GM19193 (cell line): ENCODE results near the gene SLC6A19.

Experiments
- POLR2A ChIP-seq: IDR thresholded peaks from 4 replicates; pipeline ENCODE4 v1.6.1; 2011; ENCODE audit not compliant: insufficient read depth, insufficient read length; ENCODE audit errors: extremely low read depth

SLC6A19 gene

DNA sequence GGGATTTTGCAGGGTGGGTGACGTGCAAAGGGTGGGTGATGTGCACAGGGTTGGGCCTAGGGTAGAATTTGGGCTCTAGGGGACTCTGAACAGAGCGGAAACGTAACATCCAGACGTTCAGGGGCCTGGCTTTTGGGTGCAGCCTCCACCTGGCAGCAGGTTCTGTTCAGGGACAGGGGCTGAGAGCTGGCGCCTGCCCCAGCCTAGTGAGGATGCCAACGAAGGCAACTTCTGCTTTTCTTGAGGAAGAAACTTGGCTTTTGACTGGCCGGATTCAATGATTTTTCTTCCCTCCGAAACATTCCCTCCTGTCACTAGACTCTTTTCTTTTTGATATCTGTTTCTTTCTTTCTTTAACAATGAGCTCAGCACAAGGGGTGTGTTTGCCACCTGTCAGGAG, 38.6 kb upstream of the SLC6A19 start:
- TF ChIP-seq POLR2A, result no peak

DNA sequence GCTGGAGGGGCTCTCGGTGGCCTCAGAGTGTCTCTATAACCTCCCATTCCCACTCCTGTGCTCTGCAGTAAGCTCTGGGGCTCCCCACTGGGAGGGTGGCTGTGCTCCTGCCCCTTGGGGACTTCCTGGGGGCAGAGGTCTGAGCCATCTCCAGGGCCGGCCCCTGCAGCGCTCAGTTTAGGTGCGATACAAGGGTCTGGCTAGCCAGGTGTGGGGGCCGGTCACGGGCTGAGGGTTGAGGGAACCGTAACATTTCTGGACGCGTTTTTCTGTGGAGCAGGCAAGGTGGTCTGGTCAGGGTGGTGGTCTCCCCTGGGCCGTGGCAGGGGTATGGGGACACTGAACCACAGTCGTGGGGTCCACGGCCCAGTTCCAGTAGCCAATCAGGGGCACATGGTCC, 38.0 kb upstream of the SLC6A19 start:
- TF ChIP-seq POLR2A, result no peak

DNA sequence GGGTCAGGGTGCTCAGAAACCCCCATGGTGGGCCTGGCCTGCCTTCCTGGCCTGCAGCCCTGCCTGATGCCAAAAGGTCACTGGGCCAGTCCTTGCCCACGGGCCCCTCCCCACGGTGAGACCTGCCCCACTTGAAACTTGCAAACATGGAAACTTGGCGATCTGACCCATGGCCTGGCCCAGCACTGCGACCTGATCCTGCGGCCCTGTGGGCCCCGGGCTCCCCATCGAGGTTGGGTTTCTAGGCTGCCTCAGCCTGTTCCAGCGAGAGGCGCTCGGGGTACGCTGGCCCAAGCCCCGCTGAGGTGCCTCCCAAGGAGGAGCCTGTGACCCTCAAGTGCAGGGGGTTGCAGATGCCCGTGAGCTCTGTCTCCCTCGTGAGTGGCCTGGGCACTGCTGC, 37.5 kb upstream of the SLC6A19 start:
- TF ChIP-seq POLR2A, result no peak

DNA sequence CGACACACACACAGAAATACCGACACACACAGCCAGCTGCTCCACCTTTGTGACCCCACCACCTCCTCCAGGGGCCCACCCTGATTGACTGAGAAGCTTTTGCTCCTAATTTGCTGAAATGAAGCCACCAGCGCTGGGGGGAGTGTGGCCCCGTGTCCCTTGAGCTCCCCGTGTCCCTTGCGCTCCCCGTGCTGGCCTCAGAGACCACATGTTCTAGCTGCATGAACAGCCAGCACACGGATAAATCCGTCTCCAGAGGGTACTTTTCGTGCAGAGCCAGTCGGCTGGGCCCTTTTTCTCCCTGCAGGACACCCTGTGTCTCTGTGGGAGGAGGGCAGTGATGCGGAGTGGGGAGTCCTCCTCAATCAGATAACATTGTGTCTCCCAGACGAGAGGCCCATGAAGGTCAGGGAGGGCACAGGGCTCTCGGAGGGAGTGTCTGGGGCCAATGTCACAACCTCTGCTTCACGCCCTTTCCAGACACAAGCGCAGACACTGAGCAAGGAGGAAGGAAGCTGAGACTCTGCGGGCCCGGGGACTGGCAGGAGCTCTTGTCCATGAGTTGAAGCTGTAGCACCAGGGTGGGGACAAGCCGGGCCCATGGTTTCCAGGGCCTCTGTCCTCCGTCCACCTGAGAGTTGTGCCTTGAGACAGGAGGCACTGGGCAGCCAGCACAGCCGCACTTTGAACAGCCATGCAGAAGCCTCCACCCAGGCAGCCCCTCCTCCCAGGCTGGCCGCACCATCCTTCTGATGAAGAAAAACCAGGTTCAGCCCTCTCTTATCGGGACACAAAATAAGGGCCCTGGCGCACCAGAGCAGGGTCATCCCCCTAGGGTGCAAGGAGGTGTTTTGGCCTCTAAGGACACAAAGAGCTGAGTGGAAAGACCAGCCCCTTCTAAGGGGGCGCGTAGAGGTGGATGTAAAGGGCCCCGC, 36.4 kb upstream of the SLC6A19 start:
- no peak for TF ChIP-seq POLR2A

DNA sequence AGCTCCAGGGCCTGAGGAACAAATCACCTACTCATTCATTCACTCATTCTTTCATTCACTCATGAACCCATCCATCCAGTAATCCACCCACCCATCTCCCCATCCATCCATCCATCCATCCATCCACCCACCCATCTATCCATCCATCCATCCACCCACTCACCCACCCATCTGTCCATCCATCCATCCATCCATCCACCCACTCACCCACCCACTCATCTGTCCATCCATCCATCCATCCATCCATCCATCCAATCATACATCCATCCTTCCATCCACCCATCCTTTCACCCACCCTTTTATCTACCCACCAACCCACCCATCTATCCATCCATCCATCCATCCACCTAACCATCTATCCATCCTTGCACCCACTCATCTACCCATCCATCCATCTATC, 35.5 kb upstream of the SLC6A19 start:
- no peak for TF ChIP-seq POLR2A

DNA sequence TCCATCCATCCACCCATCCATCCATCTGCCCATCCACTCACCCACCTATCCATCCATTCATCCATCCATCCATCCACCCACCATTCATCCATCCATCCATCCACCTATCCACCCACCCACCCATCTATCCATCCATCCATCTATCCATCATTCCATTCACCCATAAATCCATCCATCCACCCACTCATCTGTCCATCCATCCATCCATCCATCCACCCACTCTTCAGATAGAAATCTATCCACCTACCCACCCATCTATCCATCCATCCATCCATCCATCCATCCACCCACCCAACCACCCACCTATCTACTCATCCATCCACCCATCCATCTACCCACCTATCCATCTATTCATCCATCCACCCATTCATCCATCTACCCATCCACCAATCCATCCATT, 35.0 kb upstream of the SLC6A19 start:
- TF ChIP-seq POLR2A, result no peak

DNA sequence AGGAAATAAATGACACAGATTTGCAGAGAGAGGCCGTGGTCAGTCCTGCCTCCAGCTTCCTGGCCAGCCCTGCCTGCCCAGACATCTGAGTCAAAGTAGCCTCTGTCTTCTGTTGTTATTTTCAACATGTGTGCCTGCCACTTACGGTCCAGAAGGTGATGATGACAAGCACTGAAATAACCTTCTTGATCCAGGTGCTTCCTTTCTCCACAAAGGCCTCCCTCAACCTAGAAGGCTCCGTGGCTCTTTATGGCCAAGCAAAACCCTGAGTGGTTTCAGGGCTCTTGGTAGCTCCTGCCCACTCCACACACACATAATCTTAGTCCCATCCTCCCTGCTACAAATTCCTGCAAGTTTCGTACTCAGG, 34.1 kb upstream of the SLC6A19 start:
- TF ChIP-seq POLR2A, result no peak

DNA sequence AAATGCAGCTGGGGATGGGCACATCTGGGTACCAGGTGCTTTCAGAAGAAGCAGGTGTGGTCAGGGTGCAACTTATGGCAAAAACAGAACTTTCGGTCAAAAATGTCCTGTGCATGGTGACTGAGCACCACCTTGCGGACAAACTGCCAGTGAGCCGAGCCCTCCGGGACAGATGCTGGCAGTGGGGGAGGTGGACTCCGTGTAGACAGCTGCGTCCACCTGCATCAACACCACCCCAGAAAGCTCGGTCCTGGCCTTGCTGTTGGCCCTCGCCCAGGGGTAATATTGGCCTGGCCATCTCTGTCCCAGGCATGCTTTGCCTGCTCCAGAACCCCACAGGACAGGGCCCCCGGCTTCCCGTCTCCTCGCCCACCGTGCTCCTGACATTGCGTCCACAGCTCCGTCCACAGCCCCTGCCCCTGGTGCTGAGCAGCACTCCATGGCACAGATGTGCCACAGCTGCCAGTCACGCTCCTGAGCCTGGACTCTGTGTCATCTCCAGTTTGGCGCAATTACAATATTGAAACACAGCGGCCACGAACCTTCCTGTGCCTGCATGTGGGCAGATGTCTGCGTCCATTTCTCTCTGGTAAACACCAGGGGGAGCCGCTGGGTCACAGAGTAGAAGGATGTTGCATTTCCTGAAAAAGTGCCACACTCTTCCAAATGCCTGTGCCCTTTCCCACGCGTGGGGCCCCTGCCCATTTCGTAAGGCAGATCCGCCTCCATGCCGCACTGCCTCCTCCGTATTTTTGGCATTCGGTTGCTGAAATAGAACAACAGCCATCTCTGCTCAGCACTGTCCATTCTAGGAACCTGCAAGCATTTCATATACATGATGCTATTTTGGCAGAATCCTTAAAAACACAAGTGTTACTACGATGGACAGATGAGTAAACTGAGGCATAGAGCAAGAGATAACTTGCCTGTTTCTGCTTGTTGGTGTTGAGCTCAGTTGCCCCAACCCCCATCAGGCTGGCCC, 33.4 kb upstream of the SLC6A19 start:
- no peak for TF ChIP-seq POLR2A

DNA sequence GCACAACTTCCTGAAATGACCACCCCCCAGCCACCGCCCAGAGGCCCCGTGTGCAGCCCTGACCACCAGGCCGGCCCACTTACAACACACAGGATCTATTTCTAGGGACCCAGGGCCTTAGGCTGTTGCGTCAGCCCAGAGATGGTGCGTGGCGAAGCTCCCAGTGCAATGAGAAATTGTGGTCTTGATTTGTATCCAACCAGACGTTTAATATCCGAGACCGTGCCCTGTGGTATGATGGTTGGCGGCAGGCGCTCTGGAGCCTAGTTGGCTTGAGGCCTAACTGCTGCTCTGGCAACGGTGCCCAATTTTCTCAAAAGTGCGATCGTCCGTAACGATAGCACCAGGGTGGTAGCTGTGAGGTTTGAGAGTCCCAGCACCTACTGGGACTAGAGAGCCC, 32.6 kb upstream of the SLC6A19 start:
- TF ChIP-seq POLR2A, result no peak

DNA sequence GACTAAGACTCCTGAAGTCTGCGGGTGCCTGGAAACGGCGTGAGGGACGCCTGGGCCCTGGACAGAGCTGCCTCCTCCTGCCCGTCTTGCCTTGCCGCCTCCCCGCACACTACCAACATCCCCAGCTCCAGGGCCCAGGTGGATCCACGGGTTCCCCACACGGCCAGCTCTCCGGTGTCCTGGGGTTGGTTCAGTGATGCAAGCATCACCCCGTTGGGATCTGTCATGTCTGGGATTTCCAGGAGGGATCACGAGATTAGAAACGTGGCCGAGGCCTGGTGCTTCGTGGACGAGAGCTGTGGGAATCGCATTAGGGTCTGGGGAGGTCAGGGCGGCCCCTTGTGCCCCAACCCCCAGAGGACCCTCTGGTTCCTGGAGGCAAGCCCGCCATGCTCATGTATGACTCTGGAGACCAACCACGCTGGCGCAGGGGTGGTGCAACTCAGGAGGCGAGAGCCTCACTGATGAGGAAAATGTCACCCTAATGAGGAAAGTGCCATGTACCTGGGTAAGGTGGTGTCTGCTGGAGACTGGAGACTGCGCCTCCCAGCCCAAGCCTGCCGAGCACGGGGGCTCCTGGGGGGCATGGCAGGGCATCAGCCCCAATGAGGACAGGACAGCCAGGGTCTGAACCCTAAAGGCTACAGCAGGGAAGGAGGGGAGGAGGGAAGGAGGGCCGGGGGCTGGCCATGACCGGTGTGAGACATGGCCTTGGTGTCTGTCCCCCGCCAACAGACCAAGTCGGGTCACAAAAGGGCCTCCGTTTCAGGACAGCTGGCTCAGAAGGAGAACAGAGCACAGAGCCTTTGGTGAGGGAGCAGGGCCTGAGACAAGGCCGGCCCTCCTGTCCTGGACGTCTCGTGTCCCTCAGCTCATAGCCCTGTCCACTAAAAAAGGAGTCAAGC, 31.9 kb upstream of the SLC6A19 start:
- TF ChIP-seq POLR2A, result no peak

DNA sequence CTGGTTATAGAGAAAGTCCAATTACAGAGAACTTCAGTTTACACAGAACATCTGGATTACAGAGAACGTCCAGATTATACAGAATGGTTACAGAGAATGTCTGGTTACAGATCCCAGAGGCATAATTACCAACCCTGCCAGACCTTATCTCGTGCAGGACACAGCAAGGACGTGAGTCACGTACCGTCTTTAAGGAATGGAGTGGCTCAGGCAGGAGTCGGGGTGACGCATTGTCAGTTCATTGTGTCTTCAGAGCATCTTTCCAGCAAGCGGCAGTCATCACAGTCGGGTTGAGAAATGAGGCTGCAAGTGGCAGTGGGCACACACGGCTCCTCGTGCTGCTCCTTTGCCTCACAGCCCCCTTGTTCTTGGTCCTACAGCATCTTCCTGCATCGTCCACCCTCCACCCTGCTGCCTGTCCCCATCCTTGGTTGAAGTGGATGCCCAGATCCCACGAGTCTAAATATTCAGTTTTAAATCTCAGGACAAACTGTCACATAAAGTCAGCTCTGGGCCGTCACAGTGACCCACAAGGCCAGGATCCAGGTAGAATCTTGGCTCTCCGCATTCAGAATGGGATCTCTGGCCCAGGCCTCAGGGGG, 30.0 kb upstream of the SLC6A19 start:
- TF ChIP-seq POLR2A, result no peak

DNA sequence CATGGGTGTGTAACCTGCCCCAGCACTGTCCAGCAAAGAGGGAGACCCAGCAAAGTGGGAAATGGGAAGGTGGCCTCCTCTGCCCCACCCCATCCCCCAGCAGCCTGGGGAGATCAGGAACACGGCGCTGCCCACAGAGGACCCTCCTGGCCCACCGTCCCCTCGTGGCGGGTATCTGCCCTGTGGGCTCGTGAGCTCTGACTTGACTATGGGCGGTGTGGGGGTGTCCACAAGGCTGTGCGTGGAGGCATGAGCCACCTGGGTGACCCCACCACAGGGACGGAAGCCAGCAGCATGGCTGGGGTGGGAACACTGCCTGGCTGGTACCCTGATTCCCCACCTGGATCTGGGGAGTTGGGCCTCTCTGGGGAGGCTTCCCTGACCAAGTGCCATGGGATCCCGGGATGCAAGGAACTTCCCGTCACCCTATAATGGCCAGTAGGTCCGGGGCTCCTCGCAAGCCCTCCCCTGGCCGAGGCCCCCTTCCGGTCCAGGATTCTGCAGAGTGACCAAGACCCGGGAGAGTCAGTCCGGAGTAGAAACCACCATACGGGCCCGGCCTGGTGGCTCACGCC, 29.3 kb upstream of the SLC6A19 start:
- no peak for TF ChIP-seq POLR2A

DNA sequence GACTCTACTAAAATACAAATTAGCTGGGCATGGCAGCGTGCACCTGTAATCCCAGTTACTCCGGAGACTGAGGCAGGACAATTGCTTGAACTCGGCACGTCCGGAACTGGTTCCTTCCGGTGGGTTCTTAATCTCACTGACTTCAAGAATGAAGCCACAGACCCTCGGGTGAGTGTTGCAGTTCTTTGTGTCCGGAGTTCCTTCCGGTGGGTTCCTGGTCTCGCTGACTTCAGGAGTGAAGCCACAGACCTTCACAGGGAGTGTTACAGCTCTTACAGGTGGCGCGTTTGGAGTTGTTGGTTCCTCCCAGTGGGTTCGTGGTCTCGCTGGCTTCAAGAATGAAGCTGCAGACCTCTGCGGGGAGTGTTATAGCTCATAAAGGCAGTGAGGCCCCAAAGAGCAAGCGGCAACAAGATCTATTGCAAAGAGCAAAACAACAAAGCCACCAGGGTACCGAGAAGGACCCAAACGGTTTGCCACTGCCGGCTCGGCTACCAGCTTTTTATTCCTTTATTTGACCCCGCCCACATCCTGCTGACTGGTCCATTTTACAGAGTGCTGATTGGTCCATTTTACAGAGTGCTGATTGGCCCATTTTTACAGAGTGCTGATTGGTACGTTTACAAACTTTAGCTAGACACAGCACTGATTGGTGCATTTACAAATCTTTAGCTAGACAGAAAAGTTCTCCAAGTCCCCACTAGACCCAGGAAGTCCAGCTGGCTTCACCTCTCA, 28.6 kb upstream of the SLC6A19 start:
- TF ChIP-seq POLR2A, result no peak

DNA sequence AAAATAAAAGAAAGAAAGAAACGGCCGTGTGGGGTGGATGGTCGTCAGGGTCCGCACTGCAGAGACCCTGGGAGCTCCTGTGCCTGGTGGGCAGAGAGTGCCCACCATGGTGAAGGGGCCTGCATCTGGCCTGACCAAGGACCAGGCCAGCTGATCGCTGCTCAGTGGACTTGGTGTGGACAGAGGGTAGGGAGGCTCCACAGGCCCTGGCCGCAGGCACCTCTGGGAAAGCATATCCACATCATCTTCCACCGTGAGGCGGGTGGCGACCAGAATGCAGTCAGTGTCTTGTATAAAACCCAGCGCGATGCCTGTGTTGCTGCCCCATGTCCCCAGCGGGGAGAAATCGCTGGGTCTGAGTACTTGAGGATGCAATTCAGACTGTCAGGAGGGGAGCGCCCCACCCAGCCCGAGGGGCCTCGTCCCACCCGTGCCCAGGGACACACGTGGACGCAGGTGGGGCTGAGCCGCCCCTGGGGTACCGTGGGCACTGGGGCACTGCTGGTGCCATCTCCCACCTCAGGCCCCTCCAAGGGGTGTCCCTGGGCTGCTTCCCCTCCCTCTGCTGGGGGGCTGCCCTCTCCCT, 27.8 kb upstream of the SLC6A19 start:
- no peak for TF ChIP-seq POLR2A
